Adrenal gland (tissue), 19 donors: ENCODE measurements around the gene RASSF9. TPM values are rescaled to one million over a fixed set of nuclear protein-coding genes. Genes with fewer than 3 reads are reported as not detected.

Source experiments
- DNase-seq, 7 donors: peaks; one replicate each; pipeline ENCODE4 v3.0.0-alpha.2; 2019 to 2020
- H3K27ac ChIP-seq, 5 donors: fragments of 200-600 bp; sonication (generic) in 4 of 5; 1 replicate in 3 of 5; 2 replicates in 2 of 5; pipeline versions ENCODE4 v1.5.1 to v1.8.0; 2016 to 2020; ENCODE audit warnings: mild to moderate bottlenecking in 1 of 5
- H3K27me3 ChIP-seq: fragments of 200-600 bp; 2 replicates; pipeline ENCODE4 v1.8.0; 2021
- H3K36me3 ChIP-seq, 2 donors: fragments of 200-600 bp; replicated peaks in 1 of 2; 1 replicate in 1 of 2; 2 replicates in 1 of 2; pipeline versions ENCODE4 v1.5.1 to v1.8.0; 2018 to 2022
- H3K4me1 ChIP-seq, 2 donors: fragments of 200-600 bp; replicated peaks in 1 of 2; 1 replicate in 1 of 2; 2 replicates in 1 of 2; pipeline versions ENCODE4 v1.5.1 to v1.8.0; 2018 to 2021
- H3K4me3 ChIP-seq, 4 donors: fragments of 200-600 bp; sonication (generic) in 3 of 4; one replicate each; pipeline ENCODE4 v1.5.1; 2016 to 2018
- H3K9me3 ChIP-seq, 3 donors: fragments of 200-600 bp; sonication (generic) in 1 of 3; replicated peaks in 1 of 3; 1 replicate in 2 of 3; 2 replicates in 1 of 3; pipeline versions ENCODE4 v1.5.1 to v1.8.0; 2016 to 2021
- POLR2A ChIP-seq, 2 donors: fragments of 450-650 bp; IDR thresholded peaks; one replicate each; pipeline ENCODE4 v1.6.1; 2017; ENCODE audit warnings: antibody characterized with exemption in 2 of 2, mild to moderate bottlenecking in 2 of 2, moderate library complexity in 1 of 2
- WGBS, 4 donors: extraction: QIAGEN DNeasy Blood & Tissue Kit in 2 of 4; methylation state at CpG; one replicate each; pipeline versions ENCODE4 v1.1.5 to v1.1.7; 2013 to 2017; 5-methylcytosine and 5-hydroxymethylcytosine counted together
- intact Hi-C, 2 donors: fragments of 100-400 bp; cut with DNase I; formaldehyde crosslinking; loops; one replicate each; pipeline versions ENCODE4 v1.14.1 to v1.15.0; 2022 to 2023
- long read RNA-seq, 10 donors: library from polyadenylated mRNA in 3 of 10; unstranded in 2 of 10; stranded (forward) in 1 of 10; transcript quantifications; one replicate each; pipeline ENCODE4 v2.0.0 and lab custom pipeline, GENCODE V29; 2021 to 2026
- polyA plus RNA-seq, 3 donors: library from polyadenylated mRNA; stranded (reverse); fragments of 200-250 nt in 2 of 3; fragments of 350-450 nt in 1 of 3; fragmentation: Illumina TruSeq in 1 of 3; extraction: RNeasy Lipid Tissue Mini Kit (QIAGEN cat#74804) in 1 of 3; gene quantifications; one replicate each; pipeline ENCODE4 v1.2.3, GENCODE V29; 2013 to 2014
- total RNA-seq, 9 donors: library from RNA; depleted of rRNA in 4 of 9; stranded (reverse); fragments of >200 nt in 4 of 9; fragments of 120-200 nt in 1 of 9; fragmentation: NEBNext Ultra II Directional in 1 of 9; extraction: Animal tissue kit (Norgen Biotek cat#: 25700) in 1 of 9; gene quantifications; one replicate each; pipeline versions ENCODE4 v1.1.0 to v1.2.4, GENCODE V29; 2013 to 2023
- TF ChIP-seq, protein P1 (sequence below), 6 experiments: fragments of 450-650 bp in 4 of 6; fragments of 200-600 bp in 2 of 6; sonication (generic) in 1 of 6; IDR thresholded peaks; 1 replicate in 5 of 6; 2 replicates in 1 of 6; pipeline versions ENCODE4 v1.5.1 to v1.8.0; 2016 to 2021; ENCODE audit warnings: antibody characterized with exemption in 6 of 6, mild to moderate bottlenecking in 2 of 6, moderate library complexity in 1 of 6
- donor health status: healthy with polysubstance abuse.
- donor health status: Bipolar disorder and iron deficiency.
- donor health status: DM: yes; HTN: yes; CAD: no.
- donor health status: DM: no; HTN: no; CAD: no.
- donor health status: DM: no; HTN: no; CAD: no.
- donor health status: DM: yes; HTN: yes; CAD: no.

RASSF9 gene
- 1 to 10 TPM in 8 of 9 donors, under 1 TPM in 1; 0.50 to 4.3 (median 1.5) TPM for total RNA-seq
- 1 to 10 TPM in 2 of 3 donors, under 1 TPM in 1; 0.57 to 1.4 (median 1.1) TPM for polyA plus RNA-seq
- long read RNA-seq, donor 1 = 0 reads
- long read RNA-seq, donor 2 = 0 reads
- long read RNA-seq, donor 3 = 0 reads
- long read RNA-seq, donor 4 = 0 reads
- long read RNA-seq, donor 5, full-length matches to known transcripts = 3 of 4 reads
- long read RNA-seq, donor 5, partial matches to known transcripts = 0 of 4 reads
- long read RNA-seq, donor 5, other reads (novel, unspliced or antisense) = 1 of 4 reads
- long read RNA-seq, donor 6, full-length matches to known transcripts = 1 of 1 reads
- long read RNA-seq, donor 6, partial matches to known transcripts = 0 of 1 reads
- long read RNA-seq, donor 6, other reads (novel, unspliced or antisense) = 0 of 1 reads
- long read RNA-seq, donor 7 = 0 reads
- long read RNA-seq, donor 8, full-length matches to known transcripts = 2 of 2 reads
- long read RNA-seq, donor 8, partial matches to known transcripts = 0 of 2 reads
- long read RNA-seq, donor 8, other reads (novel, unspliced or antisense) = 0 of 2 reads
- long read RNA-seq, donor 9, full-length matches to known transcripts = 1 of 1 reads
- long read RNA-seq, donor 9, partial matches to known transcripts = 0 of 1 reads
- long read RNA-seq, donor 9, other reads (novel, unspliced or antisense) = 0 of 1 reads
- long read RNA-seq, donor 10 = 0 reads

DNA sequence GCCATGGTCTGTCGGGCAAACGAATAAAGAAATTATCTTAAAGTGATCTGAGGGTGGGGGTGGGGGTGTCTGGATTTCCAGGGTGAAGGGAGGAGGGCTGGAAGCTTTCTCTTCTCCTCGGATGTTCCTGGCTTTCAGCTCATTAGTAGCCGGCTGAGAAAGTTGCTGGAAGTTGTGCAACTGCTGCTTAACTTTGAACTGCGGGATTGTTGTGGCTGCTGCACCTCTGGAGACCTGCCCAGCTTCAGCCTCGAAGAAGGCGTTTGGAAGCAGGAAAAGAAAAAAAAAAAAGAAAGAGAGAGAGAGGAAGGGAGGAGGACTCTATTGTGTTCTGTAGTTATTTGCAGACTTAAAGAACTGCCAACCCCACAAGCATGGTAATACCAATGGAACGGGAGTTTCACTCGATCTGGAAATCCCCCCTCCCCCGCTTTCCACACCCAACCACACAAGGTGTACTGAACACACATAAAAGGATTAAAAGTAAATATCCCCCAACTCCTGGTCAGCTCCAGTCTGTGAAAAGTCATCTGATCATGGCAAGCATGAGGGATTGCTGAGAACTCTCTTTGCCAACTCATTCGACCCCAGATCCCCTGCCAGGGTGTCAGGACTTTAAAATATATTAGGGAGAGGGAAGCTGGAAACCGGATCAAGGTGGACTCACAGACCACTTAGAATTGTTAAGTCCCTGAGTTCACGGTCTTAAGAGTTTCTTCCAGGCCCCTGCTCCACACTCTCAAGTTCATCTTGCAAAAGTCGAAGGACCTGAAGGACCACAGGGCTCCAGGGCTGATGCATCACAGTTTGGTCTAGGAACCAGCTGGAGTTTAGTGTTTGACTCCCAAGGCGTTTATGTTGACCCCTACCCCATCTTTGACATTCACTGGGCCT lies at the start of gene RASSF9:
RASSF9 (minus strand) TSS at position 213 of the 894 bp plus-strand sequence; CDS start at position 5, 208 bp downstream.
- H3K9me3 ChIP-seq = no peaks in the 10 kb centered on the region
- no peak for TF ChIP-seq POLR2A (IDR thresholded peaks at IDR 0.05)
- TF ChIP-seq, protein P1, sequence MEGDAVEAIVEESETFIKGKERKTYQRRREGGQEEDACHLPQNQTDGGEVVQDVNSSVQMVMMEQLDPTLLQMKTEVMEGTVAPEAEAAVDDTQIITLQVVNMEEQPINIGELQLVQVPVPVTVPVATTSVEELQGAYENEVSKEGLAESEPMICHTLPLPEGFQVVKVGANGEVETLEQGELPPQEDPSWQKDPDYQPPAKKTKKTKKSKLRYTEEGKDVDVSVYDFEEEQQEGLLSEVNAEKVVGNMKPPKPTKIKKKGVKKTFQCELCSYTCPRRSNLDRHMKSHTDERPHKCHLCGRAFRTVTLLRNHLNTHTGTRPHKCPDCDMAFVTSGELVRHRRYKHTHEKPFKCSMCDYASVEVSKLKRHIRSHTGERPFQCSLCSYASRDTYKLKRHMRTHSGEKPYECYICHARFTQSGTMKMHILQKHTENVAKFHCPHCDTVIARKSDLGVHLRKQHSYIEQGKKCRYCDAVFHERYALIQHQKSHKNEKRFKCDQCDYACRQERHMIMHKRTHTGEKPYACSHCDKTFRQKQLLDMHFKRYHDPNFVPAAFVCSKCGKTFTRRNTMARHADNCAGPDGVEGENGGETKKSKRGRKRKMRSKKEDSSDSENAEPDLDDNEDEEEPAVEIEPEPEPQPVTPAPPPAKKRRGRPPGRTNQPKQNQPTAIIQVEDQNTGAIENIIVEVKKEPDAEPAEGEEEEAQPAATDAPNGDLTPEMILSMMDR (IDR thresholded peaks at IDR 0.05) = no peak
- no peaks in the 10 kb centered on the region for H3K4me1 ChIP-seq
- no peaks in the 10 kb centered on the region for H3K36me3 ChIP-seq
- intact Hi-C loops = no loop called here
- peak within 1 kb of the TSS in 2 of 4 donors; percentile 13 to 52 for H3K4me3 ChIP-seq
- no peaks in the 10 kb centered on the region for H3K27me3 ChIP-seq
- DNase-seq = peak in 6 of 7 donors; percentile 47 to 76 (median 58)
- 20 to 25% (median 24%) methylated on average over 15 of the region's 15 CpGs for WGBS, 4 donors
- peak within 1 kb of the TSS in 3 of 5 donors; percentile 1 to 57 (median 27) for H3K27ac ChIP-seq

GRCh38 chr12:85883763-85884162 lies 47.6 kb upstream of the RASSF9 start:
- H3K36me3 ChIP-seq = no peaks in the 10 kb centered on the region
- H3K4me3 ChIP-seq = no peak overlapping the region
- no peak for TF ChIP-seq POLR2A (IDR thresholded peaks at IDR 0.05)
- TF ChIP-seq, protein P1 (IDR thresholded peaks at IDR 0.05) = no peak
- no peaks in the 10 kb centered on the region for H3K4me1 ChIP-seq
- H3K9me3 ChIP-seq = no peaks in the 10 kb centered on the region
- intact Hi-C loops = no loop called here
- H3K27ac ChIP-seq = no peak overlapping the region
- peaks cover 4% of the 10 kb centered on the region for H3K27me3 ChIP-seq
- no peak for DNase-seq

GRCh38 chr12:85877459-85877858 lies 41.2 kb upstream of the RASSF9 start:
- no peaks in the 10 kb centered on the region for H3K4me1 ChIP-seq
- TF ChIP-seq, protein P1 (IDR thresholded peaks at IDR 0.05) = no peak
- no peak for TF ChIP-seq POLR2A (IDR thresholded peaks at IDR 0.05)
- no peak for DNase-seq
- H3K4me3 ChIP-seq = no peak overlapping the region
- no peak overlapping the region for H3K27ac ChIP-seq
- WGBS, 4 donors = 63 to 71% (median 67%) methylated on average over 3 of the region's 3 CpGs
- H3K36me3 ChIP-seq = no peaks in the 10 kb centered on the region
- H3K9me3 ChIP-seq = no peaks in the 10 kb centered on the region
- H3K27me3 ChIP-seq = peaks cover 3% of the 10 kb centered on the region
- intact Hi-C loops = loop anchor here in 1 of 2 donors (10.0 kb wide), 1 partner anchor 403 kb away; no protein-coding TSS in a partner anchor
